IPS-18c (cell line): ENCODE measurements around the gene GAS2L1.

ENCODE experiments used
- H3K4me3 ChIP-seq: 2 replicates; pipeline ENCODE4 v1.7.0; 2013; ENCODE audit warnings: low read depth, mild to moderate bottlenecking, low read length, moderate library complexity; ENCODE audit not compliant: insufficient read depth
- H3K9me3 ChIP-seq: one replicate; pipeline ENCODE4 v1.6.1; 2013; ENCODE audit warnings: mild to moderate bottlenecking, low read length, moderate library complexity; ENCODE audit not compliant: control insufficient read depth, insufficient read depth

GAS2L1 gene

GRCh38 chr22:29314537-29315285, 8.3 kb downstream of the GAS2L1 start:
- Histone ChIP-seq H3K9me3 (peaks cover 2% of the 10 kb centered on the region), H3K4me3 (peak overlapping the region; percentile 44)

DNA sequence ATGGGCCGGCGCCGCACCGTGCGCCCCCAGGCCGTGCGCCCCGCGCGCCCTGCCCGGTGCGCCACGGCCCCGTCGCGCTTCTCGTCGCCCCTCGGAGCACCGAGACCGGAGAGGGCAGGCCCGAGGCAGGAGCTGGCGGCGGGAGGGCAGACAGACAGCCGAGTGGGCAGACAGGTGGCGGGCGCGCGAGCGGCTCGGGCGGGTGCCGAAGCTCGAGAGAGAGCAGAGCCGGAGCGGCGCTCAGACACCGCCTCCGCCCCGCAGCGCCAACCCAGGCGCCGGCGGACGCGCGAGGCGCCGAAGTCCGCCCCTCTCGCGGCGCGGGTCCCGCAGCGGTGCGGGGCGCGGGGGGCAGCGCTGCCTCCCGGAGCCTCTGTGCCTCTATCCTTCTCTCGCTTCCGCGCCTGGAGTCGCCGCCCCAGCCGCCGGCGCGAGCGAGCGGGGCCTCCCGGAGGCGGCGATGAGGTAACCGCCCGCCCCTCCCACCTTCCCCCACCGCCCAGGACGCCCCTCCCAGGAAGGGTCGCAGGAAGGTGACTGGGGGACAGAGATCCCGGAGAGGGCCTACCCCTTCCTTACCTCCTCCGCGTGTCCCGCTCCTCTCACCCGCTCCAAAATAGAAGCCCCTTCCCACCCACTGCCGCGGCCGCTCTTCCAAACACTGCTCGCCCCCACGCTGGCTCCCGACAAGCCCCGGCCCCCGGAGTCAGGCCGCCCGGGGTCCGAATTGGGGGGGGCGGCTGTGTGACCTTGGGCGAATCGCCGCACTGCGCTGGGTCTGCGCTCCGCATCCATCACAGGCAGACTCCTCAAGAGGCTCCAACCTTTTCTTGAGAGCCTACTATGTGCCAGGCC, 9.1 kb downstream of the GAS2L1 start, which contains the start of gene RASL10A:
Gene RASL10A (minus strand): TSS at position 412 of the 855 bp plus-strand sequence. CDS start 451 bp downstream, outside the sequence.
- H3K9me3 ChIP-seq: peaks cover 2% of the 10 kb centered on the region
- peak within 1 kb of the TSS; percentile 44 for H3K4me3 ChIP-seq

GRCh38 chr22:29316141-29316828, 9.8 kb downstream of the GAS2L1 start:
- no peak overlapping the region for H3K4me3 ChIP-seq
- H3K9me3 ChIP-seq: peaks cover 2% of the 10 kb centered on the region

DNA sequence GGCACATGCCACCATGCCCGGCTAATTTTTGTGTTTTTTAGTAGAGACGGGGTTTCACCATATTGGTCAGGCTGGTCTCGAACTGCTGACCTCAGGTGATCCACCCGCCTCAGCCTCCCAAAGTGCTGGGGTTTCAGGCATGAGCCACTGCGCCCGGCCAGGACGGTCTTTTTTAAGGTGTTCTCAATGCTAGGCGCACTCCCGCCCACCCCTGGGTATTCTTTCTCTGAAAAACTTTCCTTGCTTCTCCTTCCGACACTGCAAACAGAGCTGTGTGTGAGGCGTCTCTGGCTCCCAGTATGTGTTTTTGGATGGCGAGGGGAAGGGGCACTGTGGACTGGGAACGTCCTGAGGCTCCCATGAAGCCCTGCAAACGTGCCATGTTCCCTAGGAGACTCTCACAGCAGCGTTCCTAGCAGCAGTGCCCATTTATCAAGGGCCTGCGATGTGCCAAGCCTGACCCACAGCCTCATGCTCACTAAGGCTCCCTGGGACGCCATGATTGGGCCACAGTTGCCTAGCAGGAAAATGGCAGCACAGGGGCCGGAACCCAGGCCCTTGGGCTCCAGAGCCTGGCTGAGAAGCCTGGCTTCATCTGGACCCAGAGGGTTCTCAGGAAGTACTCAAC, 11.5 kb downstream of the GAS2L1 start:
- H3K4me3 ChIP-seq: no peak overlapping the region
- peaks cover 2% of the 10 kb centered on the region for H3K9me3 ChIP-seq

- Histone ChIP-seq H3K4me3 (no peak overlapping the region), H3K9me3 (no peaks in the 10 kb centered on the region)
Measured at GRCh38 chr22:29319072-29319471, 12.6 kb downstream of the GAS2L1 start.

- H3K4me3 ChIP-seq: no peak overlapping the region
- H3K9me3 ChIP-seq: no peaks in the 10 kb centered on the region
Measured at GRCh38 chr22:29320546-29320945, 14.1 kb downstream of the GAS2L1 start.

DNA sequence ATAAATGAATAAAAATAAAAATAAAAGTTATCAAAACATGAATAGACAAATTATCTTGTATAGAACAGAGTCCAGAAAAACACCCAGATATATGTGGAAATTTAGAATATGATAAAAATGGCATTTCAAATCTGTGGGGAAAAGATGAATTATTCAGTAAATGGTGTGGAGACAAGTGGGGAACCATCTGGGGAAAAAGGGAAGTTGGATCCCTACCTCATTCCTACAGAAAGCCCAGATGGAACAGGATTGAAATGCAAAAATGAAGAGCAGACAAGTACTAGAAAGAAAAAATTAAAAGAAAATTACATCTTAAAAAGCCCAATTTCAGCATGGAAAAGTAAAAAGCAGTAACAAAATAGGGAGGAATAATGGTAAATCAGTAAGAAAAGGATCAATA, 17.2 kb downstream of the GAS2L1 start:
- Histone ChIP-seq H3K4me3 (no peak overlapping the region), H3K9me3 (no peaks in the 10 kb centered on the region)

DNA sequence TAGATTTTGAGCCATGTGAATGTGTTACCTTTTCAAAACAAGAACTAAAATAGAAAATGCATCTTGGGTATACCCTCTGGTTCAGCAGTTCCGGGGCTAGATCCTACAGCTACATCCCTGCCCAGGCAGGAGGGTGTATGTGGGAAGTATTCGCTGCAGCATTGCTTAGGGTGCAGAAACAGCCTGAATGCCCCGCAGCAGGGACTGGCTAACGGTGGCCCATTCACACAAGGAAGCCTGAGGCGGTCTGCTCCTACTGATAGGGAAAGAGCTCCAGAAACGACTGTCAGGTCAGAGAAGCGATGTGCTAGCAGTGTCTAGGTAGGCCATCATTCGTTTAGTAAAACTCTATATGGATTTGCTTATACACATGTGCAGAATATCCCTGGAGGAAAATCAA, 18.9 kb downstream of the GAS2L1 start:
- H3K4me3 ChIP-seq: no peak overlapping the region

DNA sequence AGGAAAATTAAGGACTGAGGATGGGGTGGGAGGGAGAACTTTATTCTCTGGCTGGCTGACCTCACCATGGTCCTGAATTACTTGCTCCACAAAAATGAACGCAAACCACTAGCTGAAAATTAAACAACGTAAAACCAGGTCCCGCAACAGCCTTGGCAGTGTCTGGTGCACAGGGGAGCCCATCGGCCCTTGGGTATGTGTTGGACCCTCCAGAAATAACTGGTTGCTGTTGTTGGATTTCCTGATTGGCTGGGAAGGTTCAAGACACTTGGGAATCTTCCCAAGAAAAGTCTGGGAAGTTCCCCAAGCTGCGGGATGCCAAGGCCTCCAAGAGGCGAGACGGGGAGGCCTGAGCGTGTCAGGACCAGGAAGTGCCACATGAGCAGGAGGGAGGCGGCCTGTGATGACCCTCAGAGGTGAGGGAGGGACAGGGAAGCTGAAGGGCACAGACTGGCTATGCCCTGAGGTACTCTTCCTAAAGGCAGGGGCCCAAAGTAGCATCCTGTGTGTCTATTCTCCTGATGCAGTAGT, 19.4 kb downstream of the GAS2L1 start:
- no peak overlapping the region for H3K4me3 ChIP-seq
- no peaks in the 10 kb centered on the region for H3K9me3 ChIP-seq

More for the DNA sequence above, 18.9 kb downstream of the GAS2L1 start:
- no peaks in the 10 kb centered on the region for H3K9me3 ChIP-seq

DNA sequence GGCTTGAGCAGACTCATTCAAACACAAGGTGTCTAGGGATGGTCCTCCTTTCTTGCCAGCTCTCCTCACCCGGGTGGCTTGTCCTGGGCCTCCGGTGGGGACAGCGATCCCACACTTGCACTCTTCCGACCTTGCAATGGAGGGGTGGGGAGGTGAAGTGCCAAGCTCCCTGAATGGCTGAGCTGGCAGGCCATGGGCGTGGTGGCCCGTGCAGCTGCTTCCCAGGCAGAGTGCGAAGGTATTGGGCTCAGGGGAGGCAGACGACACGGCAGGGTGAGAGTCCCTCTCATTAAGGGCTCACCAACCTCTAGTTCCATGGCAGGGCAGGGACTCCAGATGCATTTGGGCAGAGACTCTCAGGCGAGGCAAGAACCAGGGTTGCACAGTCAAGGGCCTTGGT, 20.0 kb downstream of the GAS2L1 start:
- Histone ChIP-seq H3K4me3 (no peak overlapping the region), H3K9me3 (no peaks in the 10 kb centered on the region)

DNA sequence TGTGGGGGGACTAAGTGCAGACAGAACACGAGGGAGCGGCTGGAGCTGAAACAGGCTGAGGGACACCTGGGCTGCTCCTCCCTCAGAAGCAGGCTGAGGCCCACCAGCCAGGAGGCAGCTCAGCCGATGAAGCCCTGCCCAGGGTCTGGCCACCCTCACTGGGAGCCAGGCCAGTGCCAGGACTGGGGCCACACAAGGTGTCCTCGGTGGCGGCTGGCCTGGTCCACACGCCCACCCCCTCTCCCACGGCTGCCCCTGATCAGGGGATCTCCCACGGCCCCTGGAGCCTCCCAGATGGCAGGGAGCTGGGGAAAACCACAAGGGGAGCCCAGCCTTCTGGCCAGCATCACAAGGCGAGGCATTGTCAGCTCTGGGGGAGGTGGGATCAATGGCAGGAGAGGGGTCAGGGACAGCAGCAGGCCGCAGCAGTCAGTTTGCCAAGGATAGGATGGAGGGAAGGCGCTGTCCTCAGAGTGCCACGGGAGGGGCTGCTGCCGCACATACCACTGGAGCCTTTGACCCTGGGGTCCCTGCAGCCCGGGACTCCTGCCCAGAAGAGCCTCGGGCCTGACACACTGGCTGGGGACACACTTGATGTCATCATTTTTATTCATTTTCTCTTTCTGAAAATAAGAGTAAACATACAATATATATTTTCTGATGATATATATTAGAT, 20.8 kb downstream of the GAS2L1 start:
- Histone ChIP-seq H3K4me3 (no peak overlapping the region), H3K9me3 (no peaks in the 10 kb centered on the region)

GRCh38 chr22:29328055-29328454, 21.6 kb downstream of the GAS2L1 start:
- H3K9me3 ChIP-seq: no peaks in the 10 kb centered on the region

GRCh38 chr22:29328566-29329500, 22.4 kb downstream of the GAS2L1 start:
- no peaks in the 10 kb centered on the region for H3K9me3 ChIP-seq
- H3K4me3 ChIP-seq: no peak overlapping the region

More at GRCh38 chr22:29328055-29328454, 21.6 kb downstream of the GAS2L1 start:
- no peak overlapping the region for H3K4me3 ChIP-seq

DNA sequence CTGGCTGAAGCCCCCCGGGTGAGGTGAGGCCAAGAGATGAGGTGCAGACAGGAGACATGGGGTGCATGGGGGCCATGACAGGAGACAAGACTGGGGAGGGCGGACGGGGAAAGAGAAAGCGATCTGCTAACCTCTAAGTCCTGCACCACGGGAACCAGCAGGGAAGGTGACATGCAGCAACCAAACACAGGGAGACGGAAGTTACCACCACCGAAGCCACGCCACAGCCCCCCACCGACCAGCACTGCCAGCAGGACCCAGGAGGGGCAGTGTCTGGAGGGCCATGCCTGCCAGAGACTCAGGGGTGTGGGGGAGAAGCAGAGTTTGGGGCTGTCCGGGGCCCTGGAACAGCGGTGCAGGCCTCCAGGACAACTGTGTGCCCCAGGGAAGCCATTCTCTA, 23.1 kb downstream of the GAS2L1 start:
- Histone ChIP-seq H3K4me3 (no peak overlapping the region), H3K9me3 (no peaks in the 10 kb centered on the region)

DNA sequence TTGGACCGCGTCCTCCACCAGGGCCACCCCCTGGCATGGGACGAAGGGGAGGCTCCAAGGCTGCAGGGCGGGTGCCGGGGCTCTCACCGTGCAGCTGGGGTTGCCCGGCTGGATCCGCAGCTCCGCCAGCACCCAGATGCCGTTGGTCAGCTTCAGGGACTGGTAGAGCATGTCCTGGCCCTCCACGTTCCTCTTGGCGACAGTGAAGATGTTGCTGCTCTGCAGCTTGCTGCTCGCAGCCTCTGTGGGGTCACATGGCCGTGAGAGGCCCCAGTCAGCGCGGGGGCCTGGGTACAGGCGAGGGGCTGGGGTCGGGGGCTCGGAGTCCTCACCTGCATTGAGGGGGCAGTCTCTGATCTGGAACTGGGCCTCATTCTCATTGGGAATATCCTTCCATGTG, 23.8 kb downstream of the GAS2L1 start:
- Histone ChIP-seq H3K4me3 (no peak overlapping the region), H3K9me3 (no peaks in the 10 kb centered on the region)

DNA sequence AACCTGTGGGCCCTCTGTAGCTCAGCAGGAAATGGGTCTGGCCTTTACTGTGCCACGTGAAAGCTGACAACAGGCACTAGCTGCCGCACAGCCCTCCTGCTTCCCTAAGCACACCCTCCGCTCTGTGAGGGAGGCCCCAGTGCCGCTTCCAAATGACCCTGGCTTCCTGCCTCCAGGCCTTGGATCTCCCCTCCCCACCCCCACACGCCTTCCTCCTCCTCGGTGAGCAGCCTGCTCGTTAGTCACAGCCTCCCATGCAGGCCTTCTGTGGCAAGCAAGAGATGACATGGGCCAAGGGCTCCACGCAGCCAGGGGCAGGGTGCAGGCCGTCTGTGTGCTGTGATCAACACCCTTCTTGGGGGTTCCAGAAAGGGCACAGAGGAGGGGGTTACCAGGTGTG, 24.3 kb downstream of the GAS2L1 start:
- H3K4me3 ChIP-seq: no peak overlapping the region
- no peaks in the 10 kb centered on the region for H3K9me3 ChIP-seq
